MM.1S (cell line): ENCODE measurements around the gene OR52H1.

Experiments
- DNase-seq: peaks from one replicate; pipeline ENCODE4 v3.0.0-alpha.2; 2015
- H2AFZ ChIP-seq: fragments of 300-600 bp; sonication (generic); 2 replicates; pipeline ENCODE4 v1.6.0; 2016; ENCODE audit warnings: antibody characterized with exemption, low read length
- H3F3A ChIP-seq: fragments of 300-600 bp; sonication (generic); 2 replicates; pipeline ENCODE4 v1.6.1; 2016; ENCODE audit warnings: mild to moderate bottlenecking, antibody characterized with exemption, low read length, moderate library complexity, mixed read lengths; ENCODE audit not compliant: insufficient read depth
- H3K27ac ChIP-seq: fragments of 300-600 bp; sonication (generic); 2 replicates; pipeline ENCODE4 v1.5.1; 2016; ENCODE audit warnings: mild to moderate bottlenecking, low read length
- H3K27me3 ChIP-seq: fragments of 300-600 bp; sonication (generic); replicated peaks from 2 replicates; pipeline ENCODE4 v1.6.0; 2016; ENCODE audit warnings: low read length; ENCODE audit not compliant: insufficient read depth
- H3K36me3 ChIP-seq: fragments of 300-600 bp; sonication (generic); replicated peaks from 2 replicates; pipeline ENCODE4 v1.6.1; 2016; ENCODE audit warnings: mild to moderate bottlenecking, low read length, mixed read lengths; ENCODE audit not compliant: insufficient read depth
- H3K4me1 ChIP-seq: fragments of 300-600 bp; sonication (generic); 2 replicates; pipeline ENCODE4 v1.6.1; 2016; ENCODE audit warnings: low read length, mixed read lengths
- H3K4me2 ChIP-seq: fragments of 300-600 bp; sonication (generic); 2 replicates; pipeline ENCODE4 v1.6.0; 2016; ENCODE audit warnings: low read depth, low read length
- H3K4me3 ChIP-seq: fragments of 300-600 bp; sonication (generic); 2 replicates; pipeline ENCODE4 v1.5.1; 2016; ENCODE audit warnings: low read length, mixed read lengths
- H3K79me2 ChIP-seq: fragments of 300-600 bp; sonication (generic); 2 replicates; pipeline ENCODE4 v1.6.1; 2016; ENCODE audit warnings: mixed run types, low read length, mixed read lengths
- H3K9ac ChIP-seq: fragments of 300-600 bp; sonication (generic); 2 replicates; pipeline ENCODE4 v1.6.1; 2016; ENCODE audit warnings: low read length, mixed read lengths
- H3K9me2 ChIP-seq: fragments of 300-600 bp; sonication (generic); replicated peaks from 2 replicates; pipeline ENCODE4 v1.6.1; 2016; ENCODE audit warnings: mild to moderate bottlenecking, low read length, mixed read lengths; ENCODE audit not compliant: insufficient read depth
- H3K9me3 ChIP-seq: fragments of 300-600 bp; sonication (generic); replicated peaks from 2 replicates; pipeline ENCODE4 v1.6.1; 2016; ENCODE audit warnings: mild to moderate bottlenecking, low read length, mixed read lengths; ENCODE audit not compliant: insufficient read depth
- H4K20me1 ChIP-seq: fragments of 300-600 bp; sonication (generic); 2 replicates; pipeline ENCODE4 v1.6.1; 2016; ENCODE audit warnings: mild to moderate bottlenecking, low read length, moderate library complexity, mixed read lengths; ENCODE audit not compliant: insufficient read depth
- CTCF ChIP-seq: fragments of 300-600 bp; sonication (generic); IDR thresholded peaks from 2 replicates; pipeline ENCODE4 v1.5.1; 2016; ENCODE audit warnings: antibody characterized with exemption, low read length, mixed read lengths
- EZH2 ChIP-seq: fragments of 300-600 bp; sonication (generic); optimal IDR thresholded peaks from 2 replicates; pipeline ENCODE3; 2017; ENCODE audit warnings: low read depth, mild to moderate bottlenecking, antibody characterized with exemption, low read length, mixed read lengths
- EZH2phosphoT487 ChIP-seq: fragments of 300-600 bp; sonication (generic); IDR thresholded peaks from 2 replicates; pipeline ENCODE4 v1.6.1; 2018; ENCODE audit warnings: antibody characterized with exemption, low read length

The OR52H1 gene

GRCh38 chr11:5548440-5548839 lies at the start of gene OR52H1:
OR52H1 (minus strand) TSS chr11:5548540; CDS start chr11:5545505, 3,035 bp downstream.
- Histone ChIP-seq H3K9ac (no peak within 1 kb of the TSS), H3K27ac (no peak within 1 kb of the TSS), H3K9me2 (no peaks in the 10 kb centered on the region), H3F3A (no peaks in the 10 kb centered on the region), H3K36me3 (no peaks in the 10 kb centered on the region), H3K4me1 (peaks cover 12% of the 10 kb centered on the region), H2AFZ (no peak within 1 kb of the TSS), H3K4me3 (no peak within 1 kb of the TSS), H4K20me1 (no peaks in the 10 kb centered on the region), H3K27me3 (no peaks in the 10 kb centered on the region), H3K79me2 (no peaks in the 10 kb centered on the region), H3K9me3 (no peaks in the 10 kb centered on the region), H3K4me2 (no peak within 1 kb of the TSS)
- no peak for DNase-seq
- TF ChIP-seq EZH2phosphoT487 (no peak), CTCF (no peak), EZH2 (no peak)

GRCh38 chr11:5597953-5598352 lies 49.6 kb upstream of the OR52H1 start:
- Histone ChIP-seq H3K27me3 (no peaks in the 10 kb centered on the region), H3K9me3 (no peaks in the 10 kb centered on the region), H3F3A (no peaks in the 10 kb centered on the region), H3K36me3 (no peaks in the 10 kb centered on the region), H3K4me1 (no peaks in the 10 kb centered on the region), H2AFZ (no peak overlapping the region), H3K9me2 (no peaks in the 10 kb centered on the region), H3K4me2 (no peak overlapping the region), H3K27ac (no peak overlapping the region), H4K20me1 (no peaks in the 10 kb centered on the region), H3K9ac (no peak overlapping the region), H3K79me2 (no peaks in the 10 kb centered on the region), H3K4me3 (no peak overlapping the region)
- DNase-seq = no peak
- TF ChIP-seq EZH2 (no peak), CTCF (no peak), EZH2phosphoT487 (no peak)

GRCh38 chr11:5596607-5597201 lies 48.4 kb upstream of the OR52H1 start, which contains the start of gene TRIM6:
TRIM6 (plus strand) TSS chr11:5596637; CDS start chr11:5596898, 261 bp downstream.
- Histone ChIP-seq H3K27ac (no peak within 1 kb of the TSS), H3F3A (no peaks in the 10 kb centered on the region), H3K4me2 (no peak within 1 kb of the TSS), H3K36me3 (no peaks in the 10 kb centered on the region), H3K27me3 (no peaks in the 10 kb centered on the region), H3K79me2 (no peaks in the 10 kb centered on the region), H3K9me2 (no peaks in the 10 kb centered on the region), H2AFZ (no peak within 1 kb of the TSS), H4K20me1 (no peaks in the 10 kb centered on the region), H3K9ac (no peak within 1 kb of the TSS), H3K4me1 (no peaks in the 10 kb centered on the region), H3K4me3 (no peak within 1 kb of the TSS), H3K9me3 (no peaks in the 10 kb centered on the region)
- TF ChIP-seq EZH2 = no peak
- no peak for TF ChIP-seq CTCF
- no peak for TF ChIP-seq EZH2phosphoT487
- DNase-seq = no peak
